GM20431 (cell line): ENCODE measurements around the gene LHX6.

Experiments
- in situ Hi-C: fragments of 300-500 bp; cut with MseI, MboI; formaldehyde crosslinking; loops from one replicate; pipeline ENCODE4 v1.15.0; 2020; ENCODE audit warnings: low sequenced_read_pairs; ENCODE audit not compliant: unreplicated experiment

Gene LHX6

GRCh38 chr9:122217640-122218039, 11.1 kb downstream of the LHX6 start:
- in situ Hi-C loops: no loop called here

- in situ Hi-C loops: no loop called here
Observed at GRCh38 chr9:122216798-122217418, 11.8 kb downstream of the LHX6 start.

- in situ Hi-C loops: no loop called here
Observed at GRCh38 chr9:122216138-122216797, 12.5 kb downstream of the LHX6 start.

DNA sequence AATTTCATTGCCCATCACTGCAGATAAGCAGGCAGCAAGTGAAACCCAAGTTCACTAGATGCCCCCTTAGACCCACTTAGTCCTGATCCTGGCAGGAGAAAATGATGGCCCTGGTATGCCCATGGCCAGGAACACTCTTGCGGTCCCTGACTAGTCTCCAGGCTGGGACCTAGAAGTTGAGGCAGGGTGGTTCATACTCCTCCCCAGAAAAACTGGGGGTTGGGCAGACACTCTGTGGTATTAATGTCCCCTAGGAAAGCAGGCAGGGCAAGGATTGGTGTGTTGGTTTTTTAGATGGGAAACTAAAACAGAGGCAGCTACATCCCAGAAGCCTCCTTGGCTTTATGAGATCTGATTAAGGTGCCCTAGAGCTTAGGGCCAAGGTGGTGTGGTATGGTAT, 13.1 kb downstream of the LHX6 start:
- in situ Hi-C loops: no loop called here

DNA sequence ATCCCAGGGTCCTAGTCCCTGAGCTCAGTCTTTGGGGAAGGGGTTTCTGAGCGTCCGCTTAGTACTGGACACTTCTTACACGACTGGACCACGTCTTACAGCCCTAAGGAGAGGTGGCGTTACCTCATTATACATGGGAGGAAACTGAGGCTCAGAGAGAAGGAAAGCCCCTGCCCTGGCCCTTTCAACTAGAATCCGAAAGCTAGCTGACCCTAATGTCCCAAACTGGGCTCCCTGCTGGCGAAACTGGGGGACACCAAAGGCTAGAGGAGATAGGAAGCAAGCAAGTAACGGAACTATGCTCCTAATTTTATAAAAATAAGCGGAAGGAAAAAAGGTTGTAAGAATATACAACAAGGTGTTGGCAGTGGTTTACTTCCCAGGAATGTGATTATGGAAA, 14.2 kb downstream of the LHX6 start:
- in situ Hi-C loops: no loop called here

GRCh38 chr9:122213589-122214413, 15.0 kb downstream of the LHX6 start:
- in situ Hi-C loops: no loop called here

DNA sequence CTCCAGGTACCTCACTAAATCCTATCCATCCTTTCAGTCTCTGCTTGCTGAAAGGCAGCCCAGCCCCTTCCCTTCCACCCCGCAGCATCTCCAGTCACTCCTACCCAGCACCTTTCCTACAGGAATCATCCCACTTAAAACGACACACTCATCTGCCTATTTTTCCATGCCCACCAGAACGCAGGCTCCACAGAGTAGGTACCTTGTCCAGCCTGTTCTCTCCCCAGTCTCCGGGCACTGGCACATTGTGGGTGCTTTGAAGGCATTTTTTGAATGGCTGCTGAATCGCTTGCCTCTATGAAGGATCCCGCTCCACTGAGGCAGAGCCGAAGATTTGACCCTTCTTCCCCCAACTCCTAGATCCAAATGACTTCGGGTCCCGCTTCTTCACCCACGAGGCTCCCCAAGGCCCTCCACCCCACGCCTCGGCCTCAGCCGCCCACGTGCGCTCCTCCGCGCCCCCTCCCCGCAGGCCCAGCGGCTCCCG, 15.6 kb downstream of the LHX6 start:
- in situ Hi-C loops: no loop called here

DNA sequence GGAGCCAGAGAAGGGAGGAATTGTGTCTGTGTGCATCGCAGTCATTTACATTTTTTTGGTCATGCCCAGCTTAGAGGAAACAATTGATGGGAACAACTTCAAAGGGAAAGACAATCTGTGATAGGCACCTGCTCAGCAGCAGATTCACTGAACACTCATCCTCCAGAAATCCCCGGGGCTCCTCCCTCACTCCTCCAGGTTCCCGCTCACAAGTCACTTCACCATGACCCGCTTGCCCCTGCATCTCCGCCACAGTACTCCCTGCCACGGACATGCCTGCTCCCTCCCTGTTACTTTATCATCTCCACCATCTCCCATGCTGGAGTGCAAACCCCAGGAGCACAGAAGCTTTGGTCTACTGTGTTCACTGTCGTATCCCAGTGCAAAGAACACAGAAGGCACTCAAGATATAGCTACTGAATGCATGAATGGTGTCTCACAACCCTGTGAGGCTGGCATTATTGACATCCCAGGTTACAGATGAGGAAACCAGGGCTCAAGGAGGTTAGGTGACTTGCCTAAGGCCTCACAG, 16.2 kb downstream of the LHX6 start:
- in situ Hi-C loops: no loop called here

DNA sequence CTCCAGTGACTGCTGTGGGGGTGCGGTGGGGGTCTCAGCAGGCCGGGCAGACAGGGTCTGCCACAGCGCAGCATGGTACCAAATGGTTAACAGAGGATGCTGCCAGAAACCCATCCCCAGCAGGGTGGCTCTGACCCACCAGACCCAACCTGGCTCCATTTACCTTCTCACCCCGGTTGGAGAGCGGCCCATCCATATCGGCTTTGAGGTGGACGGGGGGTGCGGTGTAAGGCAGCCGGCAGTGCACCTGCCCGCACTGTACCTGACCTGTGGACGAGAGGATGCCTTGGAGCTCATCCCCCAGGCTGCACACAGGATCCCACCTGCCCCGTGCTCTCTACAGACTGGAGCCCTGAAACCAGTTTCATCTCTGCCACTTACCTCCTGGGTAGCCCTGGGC, 19.3 kb downstream of the LHX6 start:
- in situ Hi-C loops: no loop called here

GRCh38 chr9:122207096-122207495, 21.7 kb downstream of the LHX6 start:
- in situ Hi-C loops: no loop called here

DNA sequence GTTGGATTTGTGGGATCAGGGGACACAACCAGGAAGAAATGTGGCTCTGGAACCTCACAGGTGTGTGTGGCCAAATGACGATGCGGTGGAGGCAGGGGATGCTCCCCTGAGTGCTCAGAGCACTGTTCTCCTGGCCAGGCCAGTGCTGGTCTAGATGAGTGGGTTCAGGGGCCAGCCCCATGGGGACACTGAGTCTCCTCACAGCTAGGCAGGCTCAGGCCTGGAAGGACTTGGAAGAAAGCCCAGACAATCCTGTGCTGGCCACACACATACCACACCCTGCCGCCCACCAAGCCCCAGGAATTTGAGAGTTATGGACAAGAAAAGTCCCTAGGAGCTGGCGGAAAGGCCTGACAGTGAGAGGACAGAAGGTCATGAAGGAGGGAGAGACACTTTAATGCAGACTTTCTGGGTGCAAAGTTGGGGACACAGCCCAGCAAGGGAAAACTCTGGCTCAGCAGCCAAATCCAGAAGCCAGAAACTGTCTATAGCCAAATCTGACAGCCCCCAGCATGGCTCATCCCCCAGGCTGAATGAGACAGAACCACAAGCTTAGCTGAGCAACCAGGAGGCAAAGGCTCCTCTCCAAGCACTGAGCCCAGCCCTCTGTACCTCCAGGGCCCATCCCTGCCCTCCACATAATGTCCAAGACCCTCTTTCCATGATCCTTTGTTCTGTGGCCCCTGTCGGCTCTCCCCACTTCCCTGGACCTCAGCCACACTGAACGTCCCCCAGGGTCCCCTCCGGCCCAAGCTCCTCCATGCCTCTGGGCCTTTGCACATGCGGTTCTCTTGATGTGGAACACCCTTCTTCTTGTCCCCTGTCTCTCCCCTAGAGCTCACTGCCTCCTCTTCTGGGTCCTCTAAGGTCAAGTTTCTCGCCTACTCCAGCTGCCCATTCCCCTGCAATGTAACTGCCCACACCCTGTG, 22.4 kb downstream of the LHX6 start:
- in situ Hi-C loops: no loop called here

GRCh38 chr9:122205176-122205575, 23.6 kb downstream of the LHX6 start:
- in situ Hi-C loops: no loop called here

DNA sequence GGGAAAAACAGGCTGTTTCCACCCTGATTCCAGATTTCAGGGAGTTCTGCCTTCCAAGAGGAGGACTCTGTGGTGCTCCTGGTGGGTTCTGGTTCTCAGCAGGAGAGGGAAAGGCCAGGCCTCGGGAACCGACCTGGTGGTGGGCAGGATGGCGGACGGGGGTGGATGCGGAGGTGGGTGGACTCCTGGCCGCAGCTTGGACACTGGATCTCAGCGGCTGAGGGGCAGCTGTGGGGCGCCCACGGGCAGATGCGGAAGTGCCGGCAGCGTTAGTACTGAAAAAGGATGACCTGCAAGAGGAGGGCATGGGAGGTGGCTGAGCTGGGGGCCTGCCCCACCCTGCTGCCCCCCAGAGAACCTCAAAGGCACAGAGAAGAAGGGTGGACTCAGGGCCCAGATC, 24.3 kb downstream of the LHX6 start:
- in situ Hi-C loops: no loop called here

DNA sequence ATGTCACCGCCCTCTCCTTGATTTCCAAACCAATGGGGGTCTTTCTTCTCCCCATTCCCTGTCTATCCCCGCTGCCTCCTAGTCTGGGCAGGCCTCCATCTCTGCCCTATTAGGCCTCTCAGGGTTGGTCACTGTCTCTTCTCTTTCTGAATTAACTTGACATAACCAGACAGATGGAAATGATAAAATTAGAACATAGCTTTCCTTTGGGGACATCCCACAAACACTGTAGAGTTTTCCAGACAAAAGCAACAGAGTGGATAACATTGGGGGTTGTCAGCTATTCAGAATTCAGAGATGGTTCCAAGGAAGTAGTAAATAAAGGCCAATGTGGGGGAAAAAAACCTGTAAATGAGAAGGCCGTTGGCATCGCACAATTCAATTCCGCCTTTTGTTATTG, 24.7 kb downstream of the LHX6 start:
- in situ Hi-C loops: no loop called here

DNA sequence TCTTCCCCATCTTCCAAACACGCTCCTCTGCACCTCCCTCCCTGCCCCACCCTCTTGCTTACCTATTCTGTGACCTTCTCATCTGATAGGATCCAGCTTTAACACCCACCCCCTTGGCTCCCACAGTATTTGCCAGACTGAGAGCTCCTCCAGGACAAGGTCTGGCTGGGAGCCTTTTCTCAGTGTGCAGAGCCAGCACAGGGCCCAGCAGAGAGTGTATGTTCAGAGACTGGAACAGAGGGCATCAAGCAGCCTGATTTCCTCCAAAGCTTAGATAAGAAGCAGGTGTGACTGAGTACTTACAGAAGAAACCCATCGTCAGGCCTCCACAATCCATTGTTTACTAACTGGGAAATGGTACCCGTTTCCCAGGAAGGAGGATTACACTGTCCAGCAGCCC, 26.6 kb downstream of the LHX6 start:
- in situ Hi-C loops: no loop called here

DNA sequence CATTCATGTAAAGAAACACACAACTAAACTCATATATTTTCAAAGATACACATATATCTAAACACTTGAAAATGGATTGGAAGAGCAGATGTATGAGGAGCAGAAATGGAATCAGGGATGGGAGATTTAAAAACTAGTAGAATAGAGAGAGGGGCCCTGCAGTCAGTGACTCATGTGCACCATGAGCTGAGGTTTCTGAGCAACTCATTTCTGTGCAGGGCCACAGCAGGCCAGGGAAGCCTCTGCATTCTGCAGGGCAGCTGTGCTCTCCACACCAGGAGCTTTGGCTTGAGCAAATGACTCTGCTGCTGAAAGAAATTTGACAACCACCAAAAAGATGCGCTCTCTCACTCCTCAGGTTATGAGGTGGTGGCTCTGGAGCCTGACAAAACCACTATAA, 27.1 kb downstream of the LHX6 start:
- in situ Hi-C loops: no loop called here

DNA sequence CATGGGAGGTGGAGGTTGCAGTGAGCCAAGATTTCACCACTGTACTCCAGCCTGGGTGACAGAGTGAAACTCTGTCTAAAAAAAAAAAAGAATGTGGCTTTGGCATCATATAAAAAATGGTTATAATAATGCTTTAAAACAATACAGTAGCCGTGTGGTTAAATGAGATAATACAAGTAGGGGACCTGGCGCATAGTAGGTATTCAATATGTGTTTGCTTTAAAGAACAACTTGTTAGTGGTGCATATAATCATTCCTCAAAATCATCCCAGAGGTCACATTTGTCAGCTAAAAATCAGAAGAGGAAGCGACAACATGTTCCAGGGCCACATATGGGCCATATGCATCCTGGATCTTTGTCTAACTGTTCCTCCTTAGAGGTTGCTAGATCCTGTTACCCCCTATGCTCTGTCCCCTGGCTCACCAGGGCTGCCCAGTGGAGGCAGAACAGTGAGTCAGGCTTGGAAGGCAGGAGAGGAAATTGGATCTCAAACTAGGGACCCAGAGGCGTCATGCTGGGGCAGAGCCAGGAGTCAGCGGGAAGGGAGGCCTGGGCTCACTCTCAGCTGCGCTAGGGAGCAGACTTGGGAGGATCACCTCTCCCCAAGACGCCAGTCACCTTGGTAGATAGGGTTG, 27.7 kb downstream of the LHX6 start:
- in situ Hi-C loops: no loop called here

DNA sequence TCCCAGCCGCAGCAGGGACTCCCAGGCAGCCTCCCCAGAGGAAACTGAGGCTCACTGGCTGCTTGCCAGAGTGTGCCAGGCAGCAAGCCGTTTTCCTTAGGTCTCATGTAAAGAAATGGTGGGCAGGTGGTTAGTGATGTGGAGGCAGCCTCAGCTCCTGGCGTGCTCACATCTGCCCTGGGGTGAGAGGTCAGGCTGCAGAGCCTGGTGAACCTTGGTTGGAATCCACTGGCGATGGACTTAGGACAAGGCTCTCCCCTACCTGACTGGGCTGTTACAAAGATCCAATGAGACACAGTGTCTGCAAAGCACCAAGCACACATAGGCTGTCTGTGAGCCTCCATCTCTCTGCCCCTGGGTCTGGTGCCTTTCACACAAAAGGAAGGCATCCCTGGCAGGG, 30.9 kb downstream of the LHX6 start:
- in situ Hi-C loops: no loop called here

GRCh38 chr9:122197426-122197825, 31.3 kb downstream of the LHX6 start:
- in situ Hi-C loops: no loop called here
